B cell (primary cell): Measurements from ENCODE around the gene DSCAML1. TPM values are rescaled to one million over a fixed set of nuclear protein-coding genes. Genes with fewer than 3 reads are reported as not detected.

Experiments
- ATAC-seq: fragments of 200-7000 bp; cut with Tn5 transposase; one replicate; pipeline ENCODE4 v1.10.0; 2021; ENCODE audit warnings: low read depth, mild to moderate bottlenecking, moderate number of reproducible peaks, moderate library complexity
- CTCF ChIA-PET: fragments of 350-600 bp; sonication (Branson Sonifier 250); formaldehyde crosslinking; loops from one replicate; lab custom pipeline; 2021; ENCODE audit warnings: antibody characterized with exemption, inconsistent platforms; lab: Charles Lee
- POLR2A ChIA-PET: fragments of 350-600 bp; sonication (Branson Sonifier 250); formaldehyde crosslinking; loops from one replicate; lab custom pipeline; 2021; ENCODE audit warnings: antibody characterized with exemption; lab: Charles Lee
- DNase-seq: peaks from one replicate; pipeline ENCODE4 v3.0.0; 2013
- H2AFZ ChIP-seq: 2 replicates; pipeline ENCODE4 v1.6.1; 2012; ENCODE audit warnings: mild to moderate bottlenecking, low read depth, low read length; ENCODE audit not compliant: insufficient read depth, poor library complexity, severe bottlenecking
- H3K27ac ChIP-seq, 2 donors: 1 replicate in 1 of 2; 2 replicates in 1 of 2; pipeline ENCODE4 v1.5.1; 2012 to 2013; ENCODE audit warnings: low read length in 2 of 2, mild to moderate bottlenecking in 2 of 2, moderate library complexity in 1 of 2
- H3K27me3 ChIP-seq, 4 experiments: fragments of 200-600 bp in 1 of 4; sonication (generic) in 1 of 4; replicated peaks in 1 of 4; 1 replicate in 2 of 4; 2 replicates in 2 of 4; pipeline versions ENCODE4 v1.6.1 to v1.7.0; 2013 to 2016; ENCODE audit warnings: low read length in 3 of 4, mild to moderate bottlenecking in 2 of 4, mixed read lengths in 1 of 4, moderate library complexity in 1 of 4; ENCODE audit not compliant: insufficient read depth in 4 of 4, control insufficient read depth in 3 of 4; ENCODE audit errors: control extremely low read depth in 1 of 4
- H3K36me3 ChIP-seq, 2 experiments: replicated peaks in 1 of 2; 1 replicate in 1 of 2; 2 replicates in 1 of 2; pipeline versions ENCODE4 v1.6.1 to v1.7.1; 2013; ENCODE audit warnings: low read length in 1 of 2; ENCODE audit not compliant: insufficient read depth in 2 of 2, control insufficient read depth in 1 of 2; ENCODE audit errors: control extremely low read depth in 1 of 2, extremely low read depth in 1 of 2
- H3K4me1 ChIP-seq, 2 donors: fragments of 200-600 bp in 1 of 2; sonication (generic) in 1 of 2; 1 replicate in 1 of 2; 2 replicates in 1 of 2; pipeline versions ENCODE4 v1.5.1 to v1.6.1; 2013 to 2017; ENCODE audit warnings: low read length in 2 of 2; ENCODE audit not compliant: control insufficient read depth in 2 of 2, insufficient read depth in 2 of 2
- H3K4me2 ChIP-seq: replicated peaks from 2 replicates; pipeline ENCODE3; 2012; ENCODE audit warnings: mild to moderate bottlenecking, low read depth, low read length; ENCODE audit not compliant: poor library complexity, severe bottlenecking
- H3K4me3 ChIP-seq, 5 experiments: fragments of 200-600 bp in 1 of 5; sonication (generic) in 1 of 5; 1 replicate in 3 of 5; 2 replicates in 2 of 5; pipeline versions ENCODE4 v1.5.1 to v1.7.0; 2011 to 2016; ENCODE audit warnings: low read length in 4 of 5, mild to moderate bottlenecking in 4 of 5, low read depth in 2 of 5, control low read depth in 1 of 5, moderate library complexity in 1 of 5; ENCODE audit not compliant: insufficient read depth in 1 of 5; ENCODE audit errors: control extremely low read depth in 1 of 5, extremely low read depth in 1 of 5
- H3K79me2 ChIP-seq: fragments of 200-600 bp; sonication (generic); one replicate; pipeline ENCODE4 v1.6.0; 2016; ENCODE audit warnings: low read length; ENCODE audit not compliant: control insufficient read depth, insufficient read depth
- H3K9ac ChIP-seq: fragments of 200-600 bp; sonication (generic); 2 replicates; pipeline ENCODE4 v1.6.1; 2017; ENCODE audit warnings: mild to moderate bottlenecking, low read length, moderate library complexity
- H3K9me3 ChIP-seq, 3 donors: one replicate each; pipeline versions ENCODE4 v1.6.1 to v1.7.1; 2013; ENCODE audit warnings: low read length in 2 of 3; ENCODE audit not compliant: control insufficient read depth in 2 of 3, insufficient read depth in 1 of 3; ENCODE audit errors: control extremely low read depth in 1 of 3
- H4K20me1 ChIP-seq: 2 replicates; pipeline ENCODE4 v1.6.0; 2012; ENCODE audit warnings: mild to moderate bottlenecking, low read length; ENCODE audit not compliant: insufficient read depth, control insufficient read depth, poor library complexity, severe bottlenecking
- H3K27ac Mint-ChIP-seq: one replicate; pipeline ENCODE4 v1.8.0; 2021; ENCODE audit warnings: mixed read lengths
- H3K27me3 Mint-ChIP-seq: one replicate; pipeline ENCODE4 v1.8.0; 2021; ENCODE audit warnings: mixed read lengths
- H3K4me1 Mint-ChIP-seq: one replicate; pipeline ENCODE4 v1.8.0; 2021; ENCODE audit warnings: mixed read lengths
- H3K4me3 Mint-ChIP-seq: one replicate; pipeline ENCODE4 v1.8.0; 2021; ENCODE audit warnings: mixed read lengths
- H3K9me3 Mint-ChIP-seq: one replicate; pipeline ENCODE4 v1.8.0; 2022; ENCODE audit warnings: mixed read lengths; ENCODE audit not compliant: insufficient read depth
- EZH2 ChIP-seq: IDR thresholded peaks from 2 replicates; pipeline ENCODE4 v1.6.1; 2012; ENCODE audit warnings: borderline replicate concordance, low read depth, mild to moderate bottlenecking, moderate library complexity, low read length; ENCODE audit not compliant: insufficient read depth, poor library complexity, severe bottlenecking
- WGBS: methylation state at CpG from one replicate; pipeline ENCODE4 v1.1.5; 2013; ENCODE audit warnings: missing lambda C conversion rate; ENCODE audit not compliant: insufficient coverage; 5-methylcytosine and 5-hydroxymethylcytosine counted together
- intact Hi-C: fragments of 100-400 bp; cut with micrococcal nuclease; formaldehyde crosslinking; loops from one replicate; pipeline ENCODE4 v1.10.0; 2022
- polyA plus RNA-seq: library from polyadenylated mRNA; depleted of rRNA; stranded (reverse); fragments of >200 nt; gene quantifications from 2 replicates; pipeline ENCODE4 v1.2.3, GENCODE V29; 2012
- total RNA-seq, 2 donors: library from RNA; stranded (reverse); fragments of 120-200 nt in 1 of 2; gene quantifications; 1 replicate in 1 of 2; 2 replicates in 1 of 2; pipeline versions ENCODE4 v1.2.3 to v1.2.4, GENCODE V29; 2013 to 2022
- TF ChIP-seq, protein P1 (sequence below): fragments of 200-600 bp; IDR thresholded peaks from one replicate; pipeline ENCODE4 v1.8.0; 2022; ENCODE audit warnings: antibody characterized with exemption, mild to moderate bottlenecking

The DSCAML1 gene
- total and polyA plus RNA-seq, 2 donors (not counting 1 experiment from before 2014, with no cell fraction given): 1.2 to 6.2 TPM

DNA sequence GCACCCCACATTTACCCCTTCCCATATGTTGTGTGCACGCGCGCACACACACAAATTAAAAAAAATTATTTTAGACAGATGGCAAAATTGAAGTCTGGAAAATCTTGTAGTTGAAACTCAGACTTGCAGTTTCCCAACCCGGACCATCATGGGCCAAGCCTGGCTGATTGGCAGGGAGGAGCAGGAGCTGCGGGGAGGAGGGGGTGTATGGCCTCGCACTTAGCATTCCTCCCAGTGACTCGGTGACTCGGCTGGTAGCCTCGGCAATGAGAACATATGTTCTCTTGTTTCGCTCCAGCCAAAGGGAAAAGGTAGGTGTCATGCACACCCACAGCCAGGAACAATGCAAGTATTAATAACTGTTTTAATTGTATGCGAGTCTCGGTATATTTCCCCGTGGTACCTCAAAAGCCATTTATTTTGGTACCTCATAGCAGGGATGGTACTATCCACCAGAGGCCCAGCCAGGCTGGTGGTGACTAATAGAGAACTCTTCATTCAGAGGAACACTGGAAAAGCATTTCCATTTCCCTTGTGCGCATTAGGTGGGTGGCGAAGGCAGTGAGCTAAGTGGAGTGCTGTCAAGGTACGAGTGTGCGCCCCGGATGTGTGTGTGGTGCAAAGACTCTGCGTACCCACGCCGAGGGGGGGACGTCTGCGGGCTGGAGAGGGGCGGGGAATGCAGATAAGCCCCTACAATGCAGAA, 92.5 kb downstream of the DSCAML1 start:
- no peak overlapping the region for H2AFZ ChIP-seq
- no peaks in the 10 kb centered on the region for H4K20me1 ChIP-seq
- H3K27ac ChIP-seq: no peak overlapping the region
- H3K79me2 ChIP-seq: no peaks in the 10 kb centered on the region
- no peaks in the 10 kb centered on the region for H3K4me1 ChIP-seq
- ChIA-PET POLR2A (no interaction called here), CTCF (no interaction called here)
- intact Hi-C loops: no loop called here
- Mint-ChIP-seq H3K9me3 (no peaks in the 10 kb centered on the region), H3K4me3 (no peak overlapping the region), H3K27ac (no peak overlapping the region), H3K4me1 (no peaks in the 10 kb centered on the region), H3K27me3 (peaks cover 33% of the 10 kb centered on the region)
- H3K27me3 ChIP-seq: peaks cover 0 to 9% (median 0%) of the 10 kb centered on the region in 4 experiments
- H3K4me3 ChIP-seq: no peak overlapping the region
- DNase-seq (no peak), ATAC-seq (no peak)
- H3K36me3 ChIP-seq: no peaks in the 10 kb centered on the region
- peaks cover 0 to under 1% (median 0%) of the 10 kb centered on the region in 3 donors for H3K9me3 ChIP-seq
- WGBS: 97% methylated on average over 13 of the region's 24 CpGs
- TF ChIP-seq, protein P1, sequence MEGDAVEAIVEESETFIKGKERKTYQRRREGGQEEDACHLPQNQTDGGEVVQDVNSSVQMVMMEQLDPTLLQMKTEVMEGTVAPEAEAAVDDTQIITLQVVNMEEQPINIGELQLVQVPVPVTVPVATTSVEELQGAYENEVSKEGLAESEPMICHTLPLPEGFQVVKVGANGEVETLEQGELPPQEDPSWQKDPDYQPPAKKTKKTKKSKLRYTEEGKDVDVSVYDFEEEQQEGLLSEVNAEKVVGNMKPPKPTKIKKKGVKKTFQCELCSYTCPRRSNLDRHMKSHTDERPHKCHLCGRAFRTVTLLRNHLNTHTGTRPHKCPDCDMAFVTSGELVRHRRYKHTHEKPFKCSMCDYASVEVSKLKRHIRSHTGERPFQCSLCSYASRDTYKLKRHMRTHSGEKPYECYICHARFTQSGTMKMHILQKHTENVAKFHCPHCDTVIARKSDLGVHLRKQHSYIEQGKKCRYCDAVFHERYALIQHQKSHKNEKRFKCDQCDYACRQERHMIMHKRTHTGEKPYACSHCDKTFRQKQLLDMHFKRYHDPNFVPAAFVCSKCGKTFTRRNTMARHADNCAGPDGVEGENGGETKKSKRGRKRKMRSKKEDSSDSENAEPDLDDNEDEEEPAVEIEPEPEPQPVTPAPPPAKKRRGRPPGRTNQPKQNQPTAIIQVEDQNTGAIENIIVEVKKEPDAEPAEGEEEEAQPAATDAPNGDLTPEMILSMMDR: no peak
- TF ChIP-seq EZH2: no peak
- H3K4me2 ChIP-seq: no peak overlapping the region
- no peak overlapping the region for H3K9ac ChIP-seq

DNA sequence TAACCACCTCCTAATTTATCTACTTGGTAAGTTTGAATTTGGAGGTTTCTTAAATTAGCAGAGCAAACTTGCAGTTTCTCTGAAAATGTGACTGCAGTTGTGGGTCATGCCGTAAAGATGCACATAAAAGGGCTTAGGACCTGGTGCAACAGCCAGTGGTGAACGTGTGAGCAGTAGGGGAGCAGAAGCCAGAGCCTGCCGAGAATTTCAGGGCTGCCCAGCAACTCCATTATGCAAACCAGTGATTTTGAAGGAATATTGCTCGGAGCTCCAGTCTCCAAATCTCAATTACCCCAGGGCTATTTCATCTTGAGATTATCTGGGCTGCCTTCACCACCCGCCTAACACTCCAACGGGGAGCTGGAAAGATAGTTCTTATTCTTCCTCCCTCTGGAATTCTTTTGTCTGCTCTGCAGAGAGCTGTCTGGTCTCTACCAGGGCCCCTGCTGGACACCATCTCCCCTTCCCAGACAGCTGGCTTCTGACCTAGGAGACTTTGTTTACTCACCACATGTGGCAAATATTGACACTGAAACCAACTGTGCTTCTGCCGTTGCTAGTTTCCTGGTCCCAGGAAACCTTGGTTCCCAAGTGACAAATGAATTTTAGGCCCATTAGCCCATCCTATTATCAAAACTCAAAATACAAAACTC, 93.9 kb downstream of the DSCAML1 start:
- Histone ChIP-seq H4K20me1 (no peaks in the 10 kb centered on the region), H3K79me2 (no peaks in the 10 kb centered on the region), H3K27me3 (peaks cover 0 to 9% (median 0%) of the 10 kb centered on the region in 4 experiments), H3K4me2 (no peak overlapping the region), H3K36me3 (no peaks in the 10 kb centered on the region), H2AFZ (no peak overlapping the region), H3K4me3 (no peak overlapping the region), H3K4me1 (no peaks in the 10 kb centered on the region), H3K27ac (no peak overlapping the region), H3K9ac (no peak overlapping the region), H3K9me3 (no peaks in the 10 kb centered on the region)
- Mint-ChIP-seq H3K9me3 (no peaks in the 10 kb centered on the region), H3K4me3 (no peak overlapping the region), H3K27me3 (peaks cover 37% of the 10 kb centered on the region), H3K4me1 (no peaks in the 10 kb centered on the region), H3K27ac (no peak overlapping the region)
- no peak for DNase-seq
- CTCF ChIA-PET: no interaction called here
- intact Hi-C loops: no loop called here
- no peak for TF ChIP-seq EZH2
- TF ChIP-seq, protein P1: no peak
- POLR2A ChIA-PET: no interaction called here
- WGBS: 85% methylated on average over 5 of the region's 7 CpGs
- ATAC-seq: no peak
